GM21360 (cell line): ENCODE measurements around the gene ZDHHC17.
"Not testable (repeated sequence)": the region's sequence is repeated elsewhere in the genome, so short reads cannot be mapped to it uniquely, and the experiment has no call there.

Experiments used
- ATAC-seq: cut with Tn5 transposase; IDR thresholded peaks from one replicate; pipeline ENCODE4 v1.9.1; 2021; ENCODE audit warnings: mild to moderate bottlenecking, moderate library complexity; ENCODE audit not compliant: unreplicated experiment

ZDHHC17 gene

DNA sequence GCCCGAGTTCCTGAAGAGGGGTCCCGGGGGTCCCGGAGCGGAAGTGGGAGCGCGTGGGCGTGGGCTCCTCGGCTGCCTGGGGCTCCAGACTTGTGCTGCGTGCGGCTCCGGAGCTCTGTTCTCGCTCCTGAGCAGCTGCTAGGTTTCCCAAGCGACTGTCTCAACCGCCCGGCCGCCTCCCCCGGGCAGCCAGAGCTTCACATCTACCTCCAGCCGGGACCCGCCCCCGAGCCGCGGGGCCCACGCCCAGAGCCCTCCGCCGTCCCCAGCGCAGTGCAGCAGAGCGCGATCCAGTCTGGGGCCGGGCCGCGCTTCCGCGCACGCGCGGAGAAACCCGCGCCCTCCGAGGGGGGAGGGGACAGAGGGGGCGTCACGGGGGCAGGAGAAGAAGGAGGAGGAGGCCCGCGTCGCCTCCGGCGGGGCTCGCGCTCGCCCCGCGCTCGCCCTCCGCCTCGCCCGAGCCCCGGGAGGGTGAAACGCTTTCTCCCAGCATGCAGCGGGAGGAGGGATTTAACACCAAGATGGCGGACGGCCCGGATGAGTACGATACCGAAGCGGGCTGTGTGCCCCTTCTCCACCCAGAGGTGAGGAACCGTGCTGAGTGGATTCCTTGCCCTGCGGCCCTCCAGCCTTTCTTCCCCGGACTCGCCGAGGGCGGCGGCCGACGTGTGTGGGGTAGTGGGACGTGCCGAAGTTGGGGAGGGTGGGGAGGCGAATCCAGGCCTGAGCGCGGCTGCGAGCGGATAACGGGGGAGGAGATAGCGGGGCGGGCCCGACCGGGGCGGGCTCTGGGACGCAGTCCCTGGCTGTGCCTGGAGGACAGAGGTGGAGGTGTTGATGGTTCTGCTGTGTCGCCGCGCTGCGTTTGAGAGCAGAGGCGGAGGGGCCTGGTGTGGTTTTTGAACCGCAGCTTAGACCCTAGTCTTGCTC is at the start of gene ZDHHC17:
TSS of gene ZDHHC17 (plus strand) at position 370 of the 930 bp plus-strand sequence. CDS start at position 492, 122 bp downstream.
- peak; percentile 91 for ATAC-seq

DNA sequence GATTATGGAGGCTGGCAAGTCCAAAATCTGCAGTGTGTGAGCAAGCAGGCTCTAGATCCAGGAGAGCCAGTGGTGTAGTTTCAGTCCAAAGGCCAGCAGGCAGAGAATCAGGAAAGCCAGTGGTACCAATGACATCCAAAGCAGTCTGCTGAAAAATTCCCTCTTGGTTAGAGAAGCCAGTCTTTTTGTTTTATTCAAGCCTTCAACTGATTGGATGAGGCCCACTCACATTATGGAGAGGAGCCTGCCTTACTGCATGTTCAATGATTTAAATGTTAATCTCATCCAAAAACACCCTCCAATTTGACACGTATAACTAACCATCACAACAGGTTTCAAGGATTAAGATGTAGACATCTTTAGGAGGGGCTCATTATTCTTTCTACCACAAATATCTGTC is 49.5 kb upstream of the ZDHHC17 start:
- ATAC-seq = no peak

DNA sequence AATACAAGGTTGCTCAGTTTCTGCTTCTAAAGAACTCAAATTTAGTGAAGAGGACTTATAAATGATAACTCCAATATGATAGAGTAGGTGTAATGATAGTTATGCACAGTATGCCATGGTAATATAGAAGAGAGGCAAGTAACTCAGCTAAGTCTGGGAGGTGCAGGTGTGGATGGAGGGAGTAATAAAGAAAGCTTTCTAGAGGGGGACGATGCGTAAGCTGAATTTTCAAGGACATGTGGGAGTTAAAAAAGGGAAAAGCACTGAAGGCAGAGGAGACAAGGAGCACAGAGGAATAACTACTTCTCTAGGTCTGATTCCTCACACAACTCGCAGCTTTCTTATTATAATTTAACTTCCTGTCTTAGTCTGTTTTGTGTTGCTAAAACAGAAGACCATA is 49.1 kb upstream of the ZDHHC17 start:
- no peak for ATAC-seq

DNA sequence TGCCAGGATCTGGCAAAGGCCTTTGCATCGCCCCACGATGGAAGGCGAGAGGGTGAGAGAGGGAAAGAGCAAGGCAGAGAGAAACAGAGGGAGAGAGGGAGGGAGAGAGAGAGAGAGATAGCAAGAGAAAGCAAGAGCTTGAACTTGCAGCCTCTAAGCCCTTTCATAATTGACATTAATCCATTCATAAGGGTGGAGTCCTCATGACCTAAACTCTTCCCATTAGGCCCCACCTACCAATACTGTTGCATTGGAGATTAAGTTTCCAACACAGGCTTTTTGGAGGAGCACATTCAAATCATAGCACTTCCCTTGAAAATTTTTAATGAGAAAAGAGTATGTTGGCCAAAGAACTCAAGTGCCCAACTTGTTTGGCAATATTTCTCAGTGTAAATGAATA is 48.6 kb upstream of the ZDHHC17 start:
- no peak for ATAC-seq

DNA sequence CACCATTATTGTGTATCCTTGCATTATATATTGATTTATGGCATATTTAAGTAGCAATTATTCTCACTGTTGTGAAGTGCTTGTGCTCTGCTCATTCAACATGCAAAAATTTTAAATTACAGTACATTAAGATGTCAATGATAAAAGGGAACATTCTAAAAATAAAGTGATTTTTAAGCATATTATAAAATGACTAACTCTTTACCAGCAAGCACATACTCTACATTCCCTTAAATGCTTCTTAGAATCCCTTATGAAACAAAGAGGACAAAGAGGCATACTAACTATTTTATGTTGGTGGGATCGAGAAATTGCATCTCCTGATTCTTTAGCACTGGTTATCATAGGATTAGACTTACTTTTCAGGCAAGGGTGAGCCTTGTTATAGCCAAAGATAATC is 46.6 kb upstream of the ZDHHC17 start:
- ATAC-seq = no peak

GRCh38 chr12:76719171-76720041 is 44.5 kb upstream of the ZDHHC17 start:
- no peak for ATAC-seq

GRCh38 chr12:76720068-76720467 is 43.8 kb upstream of the ZDHHC17 start:
- no peak for ATAC-seq

DNA sequence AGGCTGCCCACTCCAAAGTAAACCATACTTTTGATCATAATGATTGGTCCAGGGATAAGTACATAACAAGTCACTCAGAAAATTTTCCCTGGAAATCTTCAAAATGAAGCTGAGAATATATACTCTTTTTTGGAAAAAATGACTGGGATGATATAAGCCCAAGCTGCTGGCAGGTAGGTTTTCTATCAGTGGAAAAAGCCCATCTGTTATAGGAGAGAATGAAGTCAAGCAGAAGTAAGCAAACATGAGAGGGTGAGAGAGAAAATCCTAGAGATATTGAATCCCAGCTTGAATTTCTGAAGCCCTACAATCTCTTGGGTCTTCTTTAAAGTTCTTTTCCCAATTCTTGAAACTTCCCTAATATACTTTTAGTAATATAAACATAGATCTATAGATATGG is 37.3 kb upstream of the ZDHHC17 start:
- ATAC-seq = no peak

GRCh38 chr12:76732188-76732587 is 31.7 kb upstream of the ZDHHC17 start:
- not testable (repeated sequence) for ATAC-seq

GRCh38 chr12:76737689-76738088 is 26.2 kb upstream of the ZDHHC17 start:
- ATAC-seq = not testable (repeated sequence)

DNA sequence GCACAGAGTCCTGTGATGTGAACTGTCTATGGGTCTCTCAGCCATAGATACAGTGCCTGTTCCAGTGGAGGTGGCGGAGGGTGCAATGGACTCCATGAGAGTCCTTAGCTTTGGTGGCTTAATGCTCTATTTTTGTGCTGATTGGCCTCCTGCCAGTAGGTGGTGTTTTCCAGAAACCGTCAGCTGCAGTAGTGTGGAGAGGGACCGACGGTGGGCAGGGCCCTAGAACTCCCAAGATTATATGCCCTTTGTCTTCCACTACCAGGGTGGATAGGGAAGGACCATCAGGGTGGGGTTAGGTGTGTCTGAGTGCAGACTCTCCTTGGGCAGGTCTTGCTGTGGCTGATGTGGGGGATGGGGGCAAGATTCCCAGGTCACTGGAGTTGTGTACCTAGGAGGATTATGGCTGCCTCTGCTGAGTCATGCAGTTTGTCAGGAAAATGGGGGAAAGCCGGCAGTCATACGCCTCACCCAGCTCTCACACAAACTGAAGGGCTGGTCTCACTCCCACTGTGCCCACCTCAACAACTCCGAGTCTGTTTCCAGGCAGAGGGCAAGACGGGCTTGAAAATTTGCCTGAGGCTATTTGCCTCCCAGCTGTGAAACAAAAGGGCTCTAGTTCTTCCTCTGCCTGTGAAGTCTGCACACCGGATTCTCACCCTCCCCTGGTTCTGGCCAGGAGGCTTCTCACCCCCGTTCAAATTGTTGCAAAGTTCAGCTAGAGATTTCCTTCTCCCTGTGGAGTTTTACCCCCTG is 24.9 kb upstream of the ZDHHC17 start:
- no peak for ATAC-seq

DNA sequence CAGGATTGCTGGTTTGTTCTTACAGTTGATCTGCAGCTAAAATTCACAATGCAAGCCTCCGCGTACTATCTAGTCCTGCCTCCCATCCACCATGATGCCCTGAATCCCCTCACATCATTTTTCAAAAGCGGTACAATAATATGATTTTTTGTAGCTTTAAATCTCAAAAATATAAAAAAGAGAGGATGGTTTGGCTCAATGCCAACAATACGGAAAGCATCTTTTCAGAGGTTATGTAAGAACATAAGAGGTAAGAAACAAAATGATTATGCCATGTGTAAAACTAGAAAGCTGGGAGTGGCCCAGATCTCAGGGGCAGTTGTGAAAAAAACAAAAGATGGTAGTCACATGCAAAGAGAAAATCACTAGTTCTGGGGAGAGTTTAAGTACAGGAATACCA is 24.0 kb upstream of the ZDHHC17 start:
- no peak for ATAC-seq

- ATAC-seq = no peak
Measured at GRCh38 chr12:76740501-76740900, 23.4 kb upstream of the ZDHHC17 start.

DNA sequence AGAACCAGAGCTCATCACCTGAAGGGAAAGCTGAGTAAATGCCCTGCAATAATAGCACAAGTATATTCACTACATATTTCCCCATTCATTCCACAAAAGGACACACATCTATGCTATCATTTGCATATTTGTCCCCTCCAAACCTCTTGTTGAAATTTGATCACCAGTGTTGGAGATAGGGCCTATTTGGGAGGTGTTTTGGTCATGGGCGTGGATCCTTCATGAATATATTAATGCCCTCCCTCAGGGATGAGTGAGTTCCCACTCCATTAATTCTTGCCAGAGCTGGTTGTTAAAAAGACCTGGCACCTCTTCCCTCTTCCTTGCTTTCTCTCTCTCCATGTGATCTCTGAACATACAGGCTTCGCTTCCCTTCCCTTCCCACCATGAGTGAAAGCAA is 18.6 kb upstream of the ZDHHC17 start:
- ATAC-seq = no peak

DNA sequence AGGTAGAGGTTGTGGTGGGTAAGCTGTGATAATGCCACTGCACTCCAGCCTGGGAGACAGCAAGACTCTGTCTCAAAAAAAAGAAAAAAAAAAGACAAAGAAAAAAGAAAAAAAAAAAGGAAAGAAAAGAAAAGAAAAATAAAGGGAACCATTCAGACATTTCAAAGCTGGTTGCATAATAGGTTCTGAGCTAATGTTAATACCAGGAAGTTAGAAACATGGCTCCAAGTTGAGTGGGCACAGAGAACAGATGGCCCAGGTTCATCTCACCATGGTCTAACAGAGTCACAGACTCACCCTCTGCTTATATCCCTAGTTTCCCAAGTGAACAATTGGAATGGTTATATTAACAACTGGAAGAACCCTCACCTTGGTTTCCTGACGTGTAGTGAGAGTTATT is 17.4 kb upstream of the ZDHHC17 start:
- ATAC-seq = no peak

GRCh38 chr12:76747245-76747644 is 16.7 kb upstream of the ZDHHC17 start:
- ATAC-seq = no peak

DNA sequence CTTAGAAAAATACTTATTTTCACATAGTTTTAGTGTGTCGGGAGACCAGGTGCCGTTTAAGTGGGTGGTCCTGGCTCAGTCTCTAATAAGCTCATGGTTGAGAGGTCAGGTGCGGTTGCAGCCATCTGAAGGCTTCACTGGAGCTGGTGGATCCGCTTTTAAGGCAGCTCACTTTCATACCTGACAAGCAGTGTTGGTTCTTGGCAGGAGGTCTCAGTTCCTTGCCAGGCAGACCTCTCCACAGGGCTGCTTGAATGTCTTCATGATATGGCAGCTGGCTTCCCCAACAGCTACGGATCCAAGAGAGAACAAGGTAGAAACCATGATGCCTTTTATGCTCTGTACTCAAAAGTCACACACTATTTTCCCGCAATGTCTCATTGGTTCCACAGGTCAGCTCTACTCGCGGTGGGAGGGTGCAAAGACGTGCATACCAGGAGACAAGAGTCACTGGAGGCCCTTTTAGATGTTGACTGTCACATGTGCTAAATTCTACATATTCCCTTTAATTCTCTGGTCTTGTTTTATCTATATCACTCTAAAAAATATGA is 8.0 kb upstream of the ZDHHC17 start:
- ATAC-seq = no peak

DNA sequence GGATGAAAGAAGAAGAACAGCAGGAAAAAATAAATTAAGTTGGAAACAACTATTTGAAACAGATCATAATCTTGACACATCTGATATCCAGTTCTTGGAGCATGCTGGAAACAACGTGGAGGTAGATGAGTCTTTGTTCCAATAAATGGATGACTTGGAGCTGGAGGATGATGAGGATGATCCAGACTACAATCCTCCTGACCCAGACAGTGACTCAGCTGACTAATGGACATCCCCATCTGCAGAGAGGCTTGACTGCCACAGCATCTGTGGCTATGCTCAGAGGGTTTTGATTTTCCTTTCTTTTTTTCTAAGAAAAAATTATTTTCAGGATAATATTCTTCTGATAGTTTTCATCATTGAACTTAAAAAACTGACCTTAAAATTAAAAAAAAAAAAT is 6.2 kb upstream of the ZDHHC17 start:
- ATAC-seq = no peak

- ATAC-seq = no peak
Measured at GRCh38 chr12:76762601-76762980, 1.3 kb upstream of the ZDHHC17 start.

- no peak for ATAC-seq
Measured at GRCh38 chr12:76764856-76765255, 941 bp downstream of the ZDHHC17 start.

DNA sequence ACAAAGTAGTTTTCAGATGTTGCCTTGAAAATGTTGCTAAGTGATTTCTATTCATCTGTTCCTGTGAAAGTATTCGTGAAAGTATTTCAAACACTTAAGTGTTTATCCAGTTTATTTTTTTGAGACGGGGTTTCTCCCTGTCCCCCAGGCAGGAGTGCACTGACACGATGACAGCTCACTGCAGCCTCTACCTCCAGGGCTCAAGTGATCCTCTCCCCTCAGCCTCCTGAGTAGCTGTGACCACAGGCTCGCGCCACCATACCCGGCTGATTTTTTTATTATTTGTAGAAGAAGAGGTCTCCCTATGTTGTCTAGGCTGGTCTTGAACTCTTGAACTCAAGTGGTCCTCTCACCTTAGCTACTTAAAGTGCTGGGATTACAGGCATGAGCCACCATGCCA is 1.7 kb downstream of the ZDHHC17 start:
- no peak for ATAC-seq
